Activated T-helper 17 cell treated with anti-CD3 and anti-CD28 coated beads, Interleukin-2, amount 50 U/mL, for 72 hours (primary cell): ENCODE measurements around the gene PSAP. TPM values are rescaled to one million over a fixed set of nuclear protein-coding genes. Genes with fewer than 3 reads are reported as not detected.

ENCODE experiments used
- ATAC-seq: fragments of 150-1000 bp; cut with Tn5 transposase; replicated peaks from 2 replicates; pipeline ENCODE4 v1.10.0; 2021; ENCODE audit warnings: mild to moderate bottlenecking, moderate library complexity
- H3K27ac Mint-ChIP-seq: one replicate; pipeline ENCODE4 v1.8.0; 2022; ENCODE audit warnings: mixed read lengths
- H3K27me3 Mint-ChIP-seq: one replicate; pipeline ENCODE4 v1.8.0; 2022; ENCODE audit warnings: mixed read lengths
- H3K36me3 Mint-ChIP-seq: one replicate; pipeline ENCODE4 v1.8.0; 2022; ENCODE audit warnings: low read depth, mild to moderate bottlenecking, mixed read lengths
- H3K4me1 Mint-ChIP-seq: one replicate; pipeline ENCODE4 v1.8.0; 2022; ENCODE audit warnings: mixed read lengths
- H3K4me3 Mint-ChIP-seq: one replicate; pipeline ENCODE4 v1.8.0; 2022; ENCODE audit warnings: mild to moderate bottlenecking, mixed read lengths
- H3K9me3 Mint-ChIP-seq: one replicate; pipeline ENCODE4 v1.8.0; 2022; ENCODE audit warnings: mixed read lengths
- total RNA-seq, 2 donors: library from RNA; stranded (reverse); gene quantifications; one replicate each; pipeline ENCODE4 v1.2.3, GENCODE V29; 2022

The PSAP gene
- total RNA-seq, 2 donors from 2014 or later = 121 to 153 TPM

GRCh38 chr10:71817831-71818655 is 33.0 kb downstream of the PSAP start:
- Mint-ChIP-seq H3K4me1 (peaks cover 12% of the 10 kb centered on the region), H3K9me3 (no peaks in the 10 kb centered on the region), H3K27me3 (no peaks in the 10 kb centered on the region), H3K4me3 (no peak overlapping the region), H3K36me3 (peaks cover 81% of the 10 kb centered on the region), H3K27ac (no peak overlapping the region)
- no peak for ATAC-seq

DNA sequence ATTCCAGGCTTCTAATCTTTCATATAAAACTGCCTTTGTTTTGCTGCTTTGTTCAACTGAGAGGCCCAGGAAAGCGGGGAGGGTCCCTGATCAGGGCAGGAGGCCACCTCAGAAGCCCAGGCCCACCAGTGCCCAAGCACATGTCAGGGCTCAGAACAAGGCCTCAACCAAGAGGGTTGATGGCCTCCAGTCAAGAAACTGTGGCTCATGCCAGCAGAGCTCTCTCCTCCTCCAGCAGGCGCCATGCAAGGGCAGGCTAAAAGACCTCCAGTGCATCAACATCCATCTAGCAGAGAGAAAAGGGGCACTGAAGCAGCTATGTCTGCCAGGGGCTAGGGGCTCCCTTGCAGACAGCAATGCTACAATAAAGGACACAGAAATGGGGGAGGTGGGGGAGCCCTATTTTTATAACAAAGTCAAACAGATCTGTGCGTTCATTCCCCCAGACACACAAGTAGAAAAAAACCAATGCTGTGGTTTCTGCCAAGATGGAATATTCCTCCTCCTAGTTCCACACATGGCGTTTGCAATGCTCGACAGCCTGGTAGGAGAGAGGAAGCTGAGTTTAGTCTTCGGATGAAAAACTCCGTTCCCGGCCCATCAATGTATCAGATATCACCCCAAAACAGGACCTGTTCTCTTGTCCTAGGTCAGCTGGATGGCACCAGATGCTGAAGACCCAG is 34.0 kb downstream of the PSAP start:
- H3K36me3 Mint-ChIP-seq = peaks cover 72% of the 10 kb centered on the region
- H3K27ac Mint-ChIP-seq = peak overlapping the region; percentile 59
- no peaks in the 10 kb centered on the region for H3K9me3 Mint-ChIP-seq

DNA sequence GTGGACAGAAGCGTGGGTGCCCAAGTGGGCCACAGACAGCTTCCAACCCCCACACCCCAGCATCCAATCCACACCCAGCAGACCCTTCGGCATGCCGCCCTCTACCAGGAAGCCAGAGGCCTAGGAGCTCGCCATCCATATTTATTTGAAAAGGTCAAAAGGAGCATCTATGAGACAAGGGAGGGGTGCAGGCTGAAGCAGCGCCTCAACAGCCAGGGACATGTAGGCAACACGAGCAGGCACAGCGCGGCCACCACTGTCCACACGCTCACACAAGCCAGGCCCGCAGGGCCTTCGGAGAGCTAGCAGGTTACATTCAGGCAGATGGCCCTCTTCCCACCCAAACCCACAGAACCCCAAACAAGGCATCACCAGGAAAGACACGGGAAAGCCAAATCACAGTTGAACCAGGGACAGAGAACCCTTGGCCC is 34.6 kb downstream of the PSAP start:
- no peak overlapping the region for H3K4me3 Mint-ChIP-seq
- no peaks in the 10 kb centered on the region for H3K27me3 Mint-ChIP-seq
- H3K9me3 Mint-ChIP-seq = no peaks in the 10 kb centered on the region
- H3K27ac Mint-ChIP-seq = peak overlapping the region; percentile 59
- peaks cover 66% of the 10 kb centered on the region for H3K36me3 Mint-ChIP-seq
- no peak for ATAC-seq
- no peaks in the 10 kb centered on the region for H3K4me1 Mint-ChIP-seq

More for the DNA sequence above, 34.0 kb downstream of the PSAP start:
- Mint-ChIP-seq H3K4me3 (no peak overlapping the region), H3K27me3 (no peaks in the 10 kb centered on the region), H3K4me1 (peaks cover 6% of the 10 kb centered on the region)
- no peak for ATAC-seq

DNA sequence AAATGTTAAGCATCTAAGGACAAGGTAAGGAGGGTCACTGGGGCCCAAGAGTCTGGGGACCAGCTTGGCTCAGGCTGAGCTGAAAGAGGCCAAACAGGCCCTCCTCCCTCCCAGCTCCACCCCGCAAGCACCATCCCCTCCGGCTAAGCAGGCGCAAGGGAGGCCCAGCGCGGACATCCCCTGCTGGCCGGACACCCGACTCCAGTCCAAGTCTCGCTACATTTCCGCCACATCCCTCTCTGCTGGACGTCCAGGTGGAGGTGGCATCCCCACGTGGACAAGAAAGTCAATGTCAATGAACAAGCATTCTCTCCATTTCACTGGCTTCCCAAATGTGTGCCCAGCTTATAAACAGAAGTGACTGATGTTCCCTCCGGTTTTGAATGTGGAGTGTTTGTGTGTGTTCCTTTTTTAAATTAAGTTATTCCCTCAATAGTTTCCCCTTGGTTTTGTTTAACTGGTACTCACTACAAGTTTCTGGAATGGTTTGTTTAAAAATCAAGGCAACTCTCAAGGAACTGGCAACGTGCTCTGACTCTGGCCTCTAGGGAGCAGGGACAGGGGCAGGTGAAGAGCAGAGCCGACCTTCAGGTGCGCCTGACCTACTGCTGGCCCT is 35.4 kb downstream of the PSAP start:
- Mint-ChIP-seq H3K9me3 (no peaks in the 10 kb centered on the region), H3K4me3 (no peak overlapping the region), H3K36me3 (peaks cover 58% of the 10 kb centered on the region), H3K27me3 (no peaks in the 10 kb centered on the region), H3K4me1 (no peaks in the 10 kb centered on the region), H3K27ac (no peak overlapping the region)
- no peak for ATAC-seq

- Mint-ChIP-seq H3K4me3 (no peak overlapping the region), H3K36me3 (peaks cover 51% of the 10 kb centered on the region), H3K27me3 (no peaks in the 10 kb centered on the region), H3K4me1 (no peaks in the 10 kb centered on the region), H3K27ac (no peak overlapping the region), H3K9me3 (no peaks in the 10 kb centered on the region)
- ATAC-seq = no peak
Measured at GRCh38 chr10:71814922-71815411, 36.1 kb downstream of the PSAP start.

DNA sequence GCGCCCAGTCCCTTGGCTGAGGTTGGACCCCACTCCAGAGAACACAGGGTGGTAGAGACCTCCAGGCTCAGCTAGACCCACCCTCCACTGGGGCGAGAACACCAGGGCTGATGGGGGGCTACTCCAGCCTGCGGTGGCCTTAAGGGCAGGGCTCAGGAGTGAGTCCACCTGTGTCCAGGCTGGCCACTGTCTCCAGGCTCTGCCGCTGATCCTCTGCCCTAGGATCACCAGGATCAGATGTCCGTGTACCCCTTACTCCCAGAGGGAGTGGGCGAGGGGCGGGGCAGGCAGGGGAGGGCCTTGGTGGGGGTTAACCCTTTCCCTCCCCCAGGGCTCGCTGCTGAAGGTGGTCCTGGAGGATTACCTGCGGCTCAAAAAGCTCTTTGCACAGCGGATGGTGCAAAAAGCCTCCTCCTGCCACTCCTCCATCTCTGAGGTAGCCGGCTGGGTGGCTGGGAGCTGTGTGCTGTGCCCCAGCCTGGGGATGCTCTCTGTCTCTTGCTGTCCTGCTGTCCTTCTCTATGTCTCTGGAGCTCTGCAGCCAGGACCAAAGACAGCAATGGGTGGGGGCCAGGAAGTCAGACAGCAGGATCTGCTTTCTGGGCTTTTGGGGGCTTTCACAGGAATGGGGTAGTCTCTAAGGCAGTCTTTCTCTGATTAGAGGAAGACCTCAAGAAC is 38.0 kb downstream of the PSAP start:
- ATAC-seq = no peak
- Mint-ChIP-seq H3K4me1 (no peaks in the 10 kb centered on the region), H3K27ac (no peak overlapping the region), H3K27me3 (no peaks in the 10 kb centered on the region), H3K36me3 (peaks cover 32% of the 10 kb centered on the region), H3K4me3 (no peak overlapping the region), H3K9me3 (no peaks in the 10 kb centered on the region)

DNA sequence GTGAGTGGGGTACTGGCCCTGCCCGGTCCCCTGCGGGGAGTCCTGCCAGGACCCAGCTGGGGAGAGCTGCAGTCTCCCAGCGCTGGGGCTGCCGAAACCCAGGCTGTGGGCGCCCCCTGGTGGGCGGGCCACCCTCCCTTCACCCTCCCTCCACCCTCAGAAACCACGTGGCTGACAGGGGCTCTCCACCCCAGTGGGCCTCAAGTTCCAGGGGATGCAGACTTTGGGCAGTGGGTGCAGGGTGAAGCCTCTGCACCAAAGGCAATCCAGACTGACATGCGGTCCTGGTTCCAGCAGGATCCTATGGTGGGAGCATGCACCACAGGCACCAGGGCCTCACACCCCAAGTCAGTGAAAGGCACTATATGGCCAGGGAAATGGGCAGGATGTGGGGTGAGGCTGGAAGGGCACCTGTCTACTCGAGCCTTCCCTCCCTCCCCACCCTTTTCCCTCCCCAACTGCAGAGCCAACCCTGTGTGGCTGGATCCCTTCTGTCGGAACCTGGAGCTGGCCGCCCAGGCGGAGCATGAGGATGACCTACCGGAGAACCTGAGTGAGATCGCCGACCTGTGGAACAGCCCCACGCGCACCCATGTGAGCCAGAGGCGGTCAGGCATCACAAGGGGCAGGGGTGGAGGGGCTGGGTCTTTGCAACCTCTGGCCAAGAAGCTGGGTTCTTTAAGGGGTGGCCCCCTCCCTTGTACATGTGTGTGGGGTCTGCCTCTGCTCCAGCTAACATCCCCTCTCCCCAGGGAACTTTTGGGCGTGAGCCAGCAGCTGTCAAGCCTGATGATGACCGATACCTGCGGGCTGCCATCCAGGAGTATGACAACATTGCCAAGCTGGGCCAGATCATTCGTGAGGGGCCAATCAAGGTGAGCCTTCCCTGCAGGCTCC is 38.8 kb downstream of the PSAP start:
- H3K9me3 Mint-ChIP-seq = no peaks in the 10 kb centered on the region
- H3K27ac Mint-ChIP-seq = no peak overlapping the region
- no peak overlapping the region for H3K4me3 Mint-ChIP-seq
- no peaks in the 10 kb centered on the region for H3K4me1 Mint-ChIP-seq
- H3K27me3 Mint-ChIP-seq = no peaks in the 10 kb centered on the region
- H3K36me3 Mint-ChIP-seq = peaks cover 24% of the 10 kb centered on the region
- peak; percentile 91 for ATAC-seq

DNA sequence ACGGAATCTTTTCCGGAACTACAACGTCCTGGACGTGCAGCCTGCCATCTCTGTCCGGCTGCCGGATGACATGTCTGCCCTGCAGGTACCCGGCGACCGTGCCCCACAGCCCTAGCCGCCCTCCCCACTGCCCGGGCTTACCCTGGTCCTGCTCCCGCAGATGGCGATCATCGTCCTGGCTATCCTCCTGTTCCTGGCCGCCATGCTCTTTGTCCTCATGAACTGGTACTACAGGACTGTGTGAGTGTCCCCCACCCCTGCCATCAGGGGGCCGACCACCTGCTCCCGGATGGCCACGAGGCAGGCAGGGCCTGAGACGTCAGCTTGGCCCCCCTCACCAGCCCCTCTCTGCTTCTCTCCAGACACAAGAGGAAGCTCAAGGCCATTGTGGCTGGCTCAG is 39.7 kb downstream of the PSAP start:
- peaks cover 15% of the 10 kb centered on the region for H3K36me3 Mint-ChIP-seq
- ATAC-seq = no peak
- no peak overlapping the region for H3K4me3 Mint-ChIP-seq
- no peaks in the 10 kb centered on the region for H3K4me1 Mint-ChIP-seq
- no peaks in the 10 kb centered on the region for H3K27me3 Mint-ChIP-seq
- H3K27ac Mint-ChIP-seq = no peak overlapping the region
- H3K9me3 Mint-ChIP-seq = no peaks in the 10 kb centered on the region

- Mint-ChIP-seq H3K4me3 (no peak overlapping the region), H3K9me3 (no peaks in the 10 kb centered on the region), H3K27me3 (no peaks in the 10 kb centered on the region), H3K4me1 (no peaks in the 10 kb centered on the region), H3K36me3 (peaks cover 7% of the 10 kb centered on the region), H3K27ac (no peak overlapping the region)
- ATAC-seq = no peak
Measured at GRCh38 chr10:71810048-71810750, 40.9 kb downstream of the PSAP start.

- H3K4me1 Mint-ChIP-seq = no peaks in the 10 kb centered on the region
- no peak overlapping the region for H3K27ac Mint-ChIP-seq
- H3K4me3 Mint-ChIP-seq = no peak overlapping the region
- no peaks in the 10 kb centered on the region for H3K27me3 Mint-ChIP-seq
- ATAC-seq = no peak
- H3K36me3 Mint-ChIP-seq = peaks cover 5% of the 10 kb centered on the region
- H3K9me3 Mint-ChIP-seq = no peaks in the 10 kb centered on the region
Measured at GRCh38 chr10:71809628-71810027, 41.4 kb downstream of the PSAP start.

GRCh38 chr10:71807557-71808510 is 43.2 kb downstream of the PSAP start:
- no peak for ATAC-seq
- H3K36me3 Mint-ChIP-seq = no peaks in the 10 kb centered on the region
- no peaks in the 10 kb centered on the region for H3K9me3 Mint-ChIP-seq
- H3K27me3 Mint-ChIP-seq = no peaks in the 10 kb centered on the region
- H3K4me3 Mint-ChIP-seq = no peak overlapping the region
- H3K4me1 Mint-ChIP-seq = peaks cover 6% of the 10 kb centered on the region
- no peak overlapping the region for H3K27ac Mint-ChIP-seq
